ENCODE measurements around the gene PF4V1.

DNA sequence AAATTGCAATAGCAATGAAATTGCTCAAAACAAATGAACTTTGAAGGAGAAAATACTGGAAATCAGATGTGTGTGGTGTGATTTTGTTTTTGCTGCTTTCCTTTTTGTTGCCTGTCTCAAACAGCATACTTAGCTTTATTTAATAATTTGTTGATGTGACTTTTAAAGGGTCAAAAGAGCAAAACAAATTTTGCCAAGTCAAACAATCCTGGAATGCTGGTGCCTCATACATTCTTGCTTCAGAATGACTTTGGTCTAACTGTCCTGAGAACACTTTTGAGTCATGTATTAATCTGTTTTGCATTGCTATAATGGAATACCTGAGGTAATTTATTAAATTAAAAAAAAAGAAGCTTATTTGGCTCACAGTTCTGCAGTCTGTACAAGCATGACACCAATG lies 3.4 kb downstream of the PF4V1 start:
- TF ChIP-seq, protein P1, sequence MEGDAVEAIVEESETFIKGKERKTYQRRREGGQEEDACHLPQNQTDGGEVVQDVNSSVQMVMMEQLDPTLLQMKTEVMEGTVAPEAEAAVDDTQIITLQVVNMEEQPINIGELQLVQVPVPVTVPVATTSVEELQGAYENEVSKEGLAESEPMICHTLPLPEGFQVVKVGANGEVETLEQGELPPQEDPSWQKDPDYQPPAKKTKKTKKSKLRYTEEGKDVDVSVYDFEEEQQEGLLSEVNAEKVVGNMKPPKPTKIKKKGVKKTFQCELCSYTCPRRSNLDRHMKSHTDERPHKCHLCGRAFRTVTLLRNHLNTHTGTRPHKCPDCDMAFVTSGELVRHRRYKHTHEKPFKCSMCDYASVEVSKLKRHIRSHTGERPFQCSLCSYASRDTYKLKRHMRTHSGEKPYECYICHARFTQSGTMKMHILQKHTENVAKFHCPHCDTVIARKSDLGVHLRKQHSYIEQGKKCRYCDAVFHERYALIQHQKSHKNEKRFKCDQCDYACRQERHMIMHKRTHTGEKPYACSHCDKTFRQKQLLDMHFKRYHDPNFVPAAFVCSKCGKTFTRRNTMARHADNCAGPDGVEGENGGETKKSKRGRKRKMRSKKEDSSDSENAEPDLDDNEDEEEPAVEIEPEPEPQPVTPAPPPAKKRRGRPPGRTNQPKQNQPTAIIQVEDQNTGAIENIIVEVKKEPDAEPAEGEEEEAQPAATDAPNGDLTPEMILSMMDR (IDR thresholded peaks at IDR 0.05; ENCODE audit: low read length): no peak
- TF ChIP-seq EZH2 (IDR thresholded peaks at IDR 0.05; ENCODE audit: borderline replicate concordance, low read length): no peak
